Activated CD4-positive, alpha-beta T cell treated with anti-CD3 and anti-CD28 coated beads, Interleukin-2, amount 10 ng/mL, durations not matched to agents 7 days and 5 days (primary cell): ENCODE results near the gene NPAS3. TPM values are rescaled to one million over a fixed set of nuclear protein-coding genes. Genes with fewer than 3 reads are reported as not detected.

Experiments used
- CTCF ChIA-PET: fragments of 350-600 bp; sonication (Branson Sonifier 250); formaldehyde crosslinking; loops from one replicate; lab custom pipeline; 2021; ENCODE audit warnings: antibody characterized with exemption; lab: Charles Lee
- POLR2A ChIA-PET: fragments of 350-600 bp; sonication (Branson Sonifier 250); formaldehyde crosslinking; loops from one replicate; lab custom pipeline; 2021; ENCODE audit warnings: antibody characterized with exemption; lab: Charles Lee
- DNase-seq: peaks from one replicate; pipeline ENCODE4 v3.0.0-alpha.2; 2020
- H3K27ac Mint-ChIP-seq: one replicate; pipeline ENCODE4 v1.8.0; 2021; ENCODE audit warnings: mild to moderate bottlenecking, moderate library complexity, mixed read lengths
- H3K27me3 Mint-ChIP-seq: one replicate; pipeline ENCODE4 v1.8.0; 2021; ENCODE audit warnings: mixed read lengths
- H3K36me3 Mint-ChIP-seq: one replicate; pipeline ENCODE4 v1.8.0; 2021; ENCODE audit warnings: low read depth, mixed read lengths
- H3K4me1 Mint-ChIP-seq: one replicate; pipeline ENCODE4 v1.8.0; 2021; ENCODE audit warnings: mixed read lengths
- H3K4me3 Mint-ChIP-seq: one replicate; pipeline ENCODE4 v1.8.0; 2021; ENCODE audit warnings: mild to moderate bottlenecking, moderate library complexity, mixed read lengths
- H3K9me3 Mint-ChIP-seq: one replicate; pipeline ENCODE4 v1.8.0; 2021; ENCODE audit warnings: mixed read lengths
- total RNA-seq, 2 experiments: library from RNA; stranded (reverse); gene quantifications; one replicate each; pipeline ENCODE4 v1.2.3, GENCODE V29; 2021

NPAS3 gene
- total RNA-seq, 2 experiments from 2014 or later: not detected

DNA sequence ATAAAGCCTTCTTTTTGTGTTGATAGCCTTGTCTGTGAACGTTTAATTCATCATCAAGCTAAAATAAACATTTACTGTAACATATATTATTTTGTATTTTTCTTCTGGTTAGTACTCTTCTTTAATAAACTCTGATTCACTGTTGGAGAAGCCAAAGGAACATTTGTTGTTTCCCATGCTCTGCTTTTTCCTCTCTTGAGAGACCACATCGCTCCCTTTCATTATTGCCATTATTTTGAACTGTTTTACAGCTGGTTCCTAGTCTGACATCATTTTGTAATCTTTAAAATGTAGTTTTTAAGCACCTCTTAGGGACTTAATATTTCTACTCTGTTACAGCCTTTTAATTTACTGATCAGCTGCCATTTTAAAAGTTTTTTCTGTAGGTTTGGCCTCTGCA is 301.8 kb downstream of the NPAS3 start:
- Mint-ChIP-seq H3K4me1 (no peaks in the 10 kb centered on the region), H3K9me3 (no peaks in the 10 kb centered on the region), H3K27me3 (no peaks in the 10 kb centered on the region), H3K27ac (no peak overlapping the region), H3K36me3 (no peaks in the 10 kb centered on the region), H3K4me3 (no peak overlapping the region)
- ChIA-PET CTCF (no interaction called here), POLR2A (no interaction called here)
- DNase-seq: no peak

- Mint-ChIP-seq H3K4me1 (no peaks in the 10 kb centered on the region), H3K27ac (no peak overlapping the region), H3K36me3 (no peaks in the 10 kb centered on the region), H3K27me3 (no peaks in the 10 kb centered on the region), H3K9me3 (no peaks in the 10 kb centered on the region), H3K4me3 (no peak overlapping the region)
- ChIA-PET POLR2A (no interaction called here), CTCF (no interaction called here)
- DNase-seq: no peak
These were observed 302.7 kb downstream of the NPAS3 start for GRCh38 chr14:33241331-33241730.

DNA sequence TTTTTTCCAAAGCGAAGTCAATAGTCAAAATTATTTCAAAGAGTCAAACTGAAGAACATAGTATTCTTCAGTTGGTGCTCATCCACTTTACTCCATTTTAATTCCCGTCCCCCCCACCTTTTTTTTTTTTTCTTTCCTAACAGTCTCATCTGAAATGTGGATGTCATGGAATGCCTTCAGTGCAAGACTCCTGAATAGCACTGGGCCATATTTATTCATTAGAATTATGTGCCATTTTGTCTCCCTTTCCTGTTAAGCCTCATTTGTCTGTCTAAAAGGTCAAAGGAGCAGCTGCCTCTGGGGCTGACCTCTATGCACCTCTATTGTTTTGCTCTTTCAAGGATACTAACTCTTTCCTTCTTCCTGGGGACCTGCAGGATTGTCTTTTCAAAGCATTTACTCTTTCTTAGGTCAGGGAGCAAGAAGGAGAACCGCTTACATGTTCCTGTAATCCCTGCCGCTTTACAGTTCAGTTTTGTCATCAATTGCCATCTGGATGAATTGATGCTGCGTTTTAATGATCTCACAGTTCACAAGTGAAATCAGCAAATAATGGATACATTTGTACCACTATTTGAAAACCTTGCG is 310.6 kb downstream of the NPAS3 start:
- Mint-ChIP-seq H3K27me3 (no peaks in the 10 kb centered on the region), H3K27ac (no peak overlapping the region), H3K36me3 (no peaks in the 10 kb centered on the region), H3K9me3 (no peaks in the 10 kb centered on the region), H3K4me3 (no peak overlapping the region), H3K4me1 (no peaks in the 10 kb centered on the region)
- no peak for DNase-seq
- ChIA-PET CTCF (no interaction called here), POLR2A (no interaction called here)

DNA sequence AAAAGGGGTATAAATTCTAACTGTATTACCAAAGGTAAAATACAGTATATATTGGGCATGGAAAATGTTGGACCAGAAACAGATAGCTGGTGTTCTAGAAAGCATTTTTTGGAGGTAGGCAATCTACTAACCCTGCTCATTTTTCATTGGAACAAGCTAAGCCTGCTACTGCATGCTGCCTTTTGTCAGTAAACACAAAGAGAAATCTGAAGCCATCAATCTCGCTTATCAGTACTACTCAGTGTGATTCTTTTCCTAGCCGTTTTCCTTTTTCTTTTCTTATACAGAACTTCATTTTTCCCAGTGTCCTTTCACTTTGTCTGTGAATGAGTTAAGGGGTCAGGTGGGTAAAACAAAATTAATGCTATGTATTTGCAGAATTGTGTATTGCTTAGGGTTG is 312.3 kb downstream of the NPAS3 start:
- Mint-ChIP-seq H3K9me3 (no peaks in the 10 kb centered on the region), H3K36me3 (no peaks in the 10 kb centered on the region), H3K4me3 (no peak overlapping the region), H3K27me3 (no peaks in the 10 kb centered on the region), H3K27ac (no peak overlapping the region), H3K4me1 (no peaks in the 10 kb centered on the region)
- POLR2A ChIA-PET: no interaction called here
- CTCF ChIA-PET: no interaction called here
- no peak for DNase-seq

DNA sequence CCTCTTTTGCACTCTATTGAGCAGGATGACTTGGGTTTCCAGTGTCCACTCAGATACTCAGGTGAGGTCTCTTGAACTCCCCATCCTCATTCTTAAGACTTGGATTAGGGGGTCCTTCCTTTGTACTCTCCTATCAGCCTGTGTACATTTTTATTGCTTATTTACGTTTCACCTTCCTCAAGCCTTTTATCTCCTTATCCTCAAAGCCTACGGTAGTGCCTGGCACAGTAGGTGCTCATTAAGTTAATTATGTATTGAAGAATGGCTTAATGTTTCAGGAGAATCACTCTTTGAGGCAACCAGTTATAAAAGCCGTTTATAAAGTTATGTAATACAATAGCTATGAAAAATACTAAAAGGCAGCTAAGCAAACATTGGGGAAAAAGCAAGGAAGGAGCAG is 315.7 kb downstream of the NPAS3 start:
- Mint-ChIP-seq H3K9me3 (no peaks in the 10 kb centered on the region), H3K36me3 (no peaks in the 10 kb centered on the region)
- CTCF ChIA-PET: no interaction called here

DNA sequence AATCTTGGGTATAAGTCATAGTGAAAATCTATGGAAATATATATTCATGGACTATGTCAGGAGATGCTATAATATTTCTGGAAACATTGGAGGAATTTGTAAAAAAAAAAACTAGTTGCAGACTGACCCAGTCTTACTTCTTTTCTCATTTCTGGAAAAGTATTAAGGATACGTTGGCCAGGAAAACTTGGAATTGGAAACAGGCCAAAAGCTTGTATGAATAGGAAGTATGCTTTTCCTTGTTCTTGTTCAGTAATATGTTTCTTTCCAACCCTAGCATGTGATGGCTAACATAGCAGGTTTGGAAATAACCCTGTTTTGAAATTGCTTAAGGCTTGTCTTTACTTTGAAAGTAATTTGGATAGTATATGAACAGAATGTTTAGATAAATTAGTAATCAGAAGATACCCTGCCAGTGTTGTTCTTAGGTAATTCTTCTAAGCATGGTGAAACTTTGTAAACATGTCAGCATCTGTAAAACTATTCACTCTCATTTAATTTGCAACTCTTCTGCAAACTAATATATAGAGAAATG is 316.2 kb downstream of the NPAS3 start:
- ChIA-PET POLR2A (no interaction called here), CTCF (interaction anchor here (0.6 kb wide), 1 partner anchor 1139 kb away, joined by 3 read pairs; no protein-coding TSS in a partner anchor)
- DNase-seq: no peak
- H3K36me3 Mint-ChIP-seq: no peaks in the 10 kb centered on the region
- no peaks in the 10 kb centered on the region for H3K27me3 Mint-ChIP-seq
- H3K4me3 Mint-ChIP-seq: no peak overlapping the region
- H3K27ac Mint-ChIP-seq: no peak overlapping the region
- no peaks in the 10 kb centered on the region for H3K9me3 Mint-ChIP-seq
- no peaks in the 10 kb centered on the region for H3K4me1 Mint-ChIP-seq

More for the DNA sequence above, 315.7 kb downstream of the NPAS3 start:
- Mint-ChIP-seq H3K4me1 (no peaks in the 10 kb centered on the region), H3K27me3 (no peaks in the 10 kb centered on the region), H3K27ac (no peak overlapping the region), H3K4me3 (no peak overlapping the region)
- DNase-seq: no peak
- POLR2A ChIA-PET: no interaction called here

DNA sequence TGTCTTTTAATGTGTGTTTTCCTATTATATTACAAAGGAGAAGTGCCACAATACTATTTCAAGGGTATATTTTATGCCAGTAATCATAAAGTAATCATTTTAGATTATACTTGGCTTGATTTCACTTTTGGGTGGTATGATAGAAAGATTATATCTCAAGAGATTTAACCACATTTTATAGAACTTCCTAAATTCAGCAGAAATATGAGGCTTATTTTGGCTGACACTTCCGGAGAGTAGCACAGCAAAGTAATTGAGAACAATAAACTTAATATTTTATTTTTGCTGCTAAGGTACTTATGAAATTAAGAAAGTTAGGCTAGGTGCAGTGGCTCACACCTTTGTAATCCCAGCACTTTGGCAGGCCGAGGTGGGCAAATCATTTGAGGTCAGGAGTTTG is 319.1 kb downstream of the NPAS3 start:
- no peak overlapping the region for H3K27ac Mint-ChIP-seq
- no peak for DNase-seq
- no peaks in the 10 kb centered on the region for H3K4me1 Mint-ChIP-seq
- no peaks in the 10 kb centered on the region for H3K9me3 Mint-ChIP-seq
- POLR2A ChIA-PET: no interaction called here
- no peaks in the 10 kb centered on the region for H3K36me3 Mint-ChIP-seq
- H3K27me3 Mint-ChIP-seq: no peaks in the 10 kb centered on the region
- H3K4me3 Mint-ChIP-seq: no peak overlapping the region
- CTCF ChIA-PET: no interaction called here

- no peaks in the 10 kb centered on the region for H3K9me3 Mint-ChIP-seq
- no peaks in the 10 kb centered on the region for H3K4me1 Mint-ChIP-seq
- H3K4me3 Mint-ChIP-seq: no peak overlapping the region
- no peak for DNase-seq
- CTCF ChIA-PET: no interaction called here
- no peak overlapping the region for H3K27ac Mint-ChIP-seq
- H3K36me3 Mint-ChIP-seq: no peaks in the 10 kb centered on the region
- no peaks in the 10 kb centered on the region for H3K27me3 Mint-ChIP-seq
- POLR2A ChIA-PET: no interaction called here
These were observed 321.1 kb downstream of the NPAS3 start for GRCh38 chr14:33259764-33260163.

DNA sequence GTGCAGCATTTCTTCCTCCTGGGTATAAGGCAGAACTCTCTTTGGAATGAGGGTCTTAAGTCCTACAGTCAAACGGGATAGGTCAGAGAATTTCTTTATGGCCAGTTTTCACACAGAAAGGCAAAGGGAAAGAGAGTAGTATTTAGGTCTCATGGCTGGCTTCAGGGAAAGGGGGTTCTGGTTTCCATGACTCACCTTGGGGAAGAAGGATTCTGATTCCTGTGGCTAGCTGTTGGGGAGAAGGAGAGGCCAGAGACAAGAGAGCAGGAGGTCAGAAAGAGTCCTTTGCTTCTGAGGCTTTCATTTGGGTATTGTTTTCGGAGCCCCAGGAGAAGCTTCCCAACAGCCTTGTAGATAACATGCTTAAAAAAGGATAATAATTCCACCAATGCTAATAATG is 332.5 kb downstream of the NPAS3 start:
- H3K4me1 Mint-ChIP-seq: no peaks in the 10 kb centered on the region
- no peaks in the 10 kb centered on the region for H3K27me3 Mint-ChIP-seq
- ChIA-PET CTCF (interaction anchor here (1.8 kb wide), 1 partner anchor 28 kb away, joined by 5 read pairs; no protein-coding TSS in a partner anchor), POLR2A (no interaction called here)
- no peaks in the 10 kb centered on the region for H3K36me3 Mint-ChIP-seq
- no peaks in the 10 kb centered on the region for H3K9me3 Mint-ChIP-seq
- DNase-seq: no peak
- no peak overlapping the region for H3K27ac Mint-ChIP-seq
- no peak overlapping the region for H3K4me3 Mint-ChIP-seq

GRCh38 chr14:33271891-33272290 is 333.2 kb downstream of the NPAS3 start:
- H3K36me3 Mint-ChIP-seq: no peaks in the 10 kb centered on the region
- no peak for DNase-seq
- no peaks in the 10 kb centered on the region for H3K4me1 Mint-ChIP-seq
- no peak overlapping the region for H3K4me3 Mint-ChIP-seq
- POLR2A ChIA-PET: no interaction called here
- no peaks in the 10 kb centered on the region for H3K9me3 Mint-ChIP-seq
- H3K27ac Mint-ChIP-seq: no peak overlapping the region
- H3K27me3 Mint-ChIP-seq: no peaks in the 10 kb centered on the region
- CTCF ChIA-PET: interaction anchor here (1.8 kb wide), 1 partner anchor 28 kb away, joined by 5 read pairs; no protein-coding TSS in a partner anchor

GRCh38 chr14:33273978-33274377 is 335.3 kb downstream of the NPAS3 start:
- no peaks in the 10 kb centered on the region for H3K4me1 Mint-ChIP-seq
- no peaks in the 10 kb centered on the region for H3K27me3 Mint-ChIP-seq
- no peaks in the 10 kb centered on the region for H3K9me3 Mint-ChIP-seq
- CTCF ChIA-PET: no interaction called here
- H3K4me3 Mint-ChIP-seq: no peak overlapping the region
- POLR2A ChIA-PET: no interaction called here
- DNase-seq: no peak
- no peak overlapping the region for H3K27ac Mint-ChIP-seq
- no peaks in the 10 kb centered on the region for H3K36me3 Mint-ChIP-seq

DNA sequence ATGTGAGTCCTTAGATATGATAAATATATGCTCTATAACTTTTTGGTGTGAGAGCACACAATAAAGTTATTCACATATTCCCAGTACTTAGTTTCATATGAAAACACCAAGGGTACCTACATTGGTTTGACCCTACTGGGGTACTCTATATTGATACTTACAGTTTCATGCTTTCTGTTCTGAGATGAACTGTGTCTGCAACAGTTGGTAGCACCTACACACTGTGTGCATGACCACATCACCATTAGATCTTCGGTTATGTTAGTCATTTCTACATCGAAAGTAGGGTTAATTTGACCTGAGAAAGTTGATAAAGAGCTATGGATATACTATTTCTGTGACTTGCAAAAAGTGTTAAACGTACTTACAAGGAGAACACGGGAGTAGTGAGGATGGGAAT is 337.2 kb downstream of the NPAS3 start:
- H3K4me3 Mint-ChIP-seq: no peak overlapping the region
- no peak for DNase-seq
- no peaks in the 10 kb centered on the region for H3K4me1 Mint-ChIP-seq
- H3K36me3 Mint-ChIP-seq: no peaks in the 10 kb centered on the region
- ChIA-PET POLR2A (no interaction called here), CTCF (no interaction called here)
- H3K27ac Mint-ChIP-seq: no peak overlapping the region
- no peaks in the 10 kb centered on the region for H3K27me3 Mint-ChIP-seq
- H3K9me3 Mint-ChIP-seq: no peaks in the 10 kb centered on the region

DNA sequence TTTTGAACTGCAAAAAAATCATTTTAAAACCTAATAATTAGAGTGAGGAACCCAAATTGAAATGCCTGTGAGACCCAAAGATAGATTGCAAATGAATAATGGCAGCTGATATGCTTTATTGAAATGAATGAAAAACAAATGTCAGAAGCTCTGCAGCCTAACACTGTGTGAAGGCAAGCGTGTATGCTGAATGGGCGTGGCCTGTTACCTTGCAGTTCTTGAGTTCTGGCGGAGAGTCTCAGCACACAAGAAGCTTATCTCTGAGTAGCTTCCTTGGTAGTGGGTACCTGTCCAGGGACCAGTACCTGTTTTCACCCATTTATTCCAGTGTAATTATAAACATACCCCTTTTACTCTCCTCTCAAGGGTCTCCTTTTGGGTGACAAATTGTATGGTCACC is 341.2 kb downstream of the NPAS3 start:
- H3K4me1 Mint-ChIP-seq: no peaks in the 10 kb centered on the region
- no peaks in the 10 kb centered on the region for H3K9me3 Mint-ChIP-seq
- no peaks in the 10 kb centered on the region for H3K36me3 Mint-ChIP-seq
- no peak for DNase-seq
- no peak overlapping the region for H3K27ac Mint-ChIP-seq
- H3K4me3 Mint-ChIP-seq: no peak overlapping the region
- CTCF ChIA-PET: interaction anchor here (1.0 to 2.5 kb wide), 2 partner anchors 11 to 13 kb away, joined by 3 to 5 read pairs; no protein-coding TSS in a partner anchor
- no peaks in the 10 kb centered on the region for H3K27me3 Mint-ChIP-seq
- POLR2A ChIA-PET: no interaction called here

- no peaks in the 10 kb centered on the region for H3K36me3 Mint-ChIP-seq
- H3K4me1 Mint-ChIP-seq: no peaks in the 10 kb centered on the region
- no peak for DNase-seq
- ChIA-PET POLR2A (no interaction called here), CTCF (no interaction called here)
- no peaks in the 10 kb centered on the region for H3K9me3 Mint-ChIP-seq
- H3K27me3 Mint-ChIP-seq: no peaks in the 10 kb centered on the region
- H3K27ac Mint-ChIP-seq: no peak overlapping the region
- no peak overlapping the region for H3K4me3 Mint-ChIP-seq
These were observed 342.0 kb downstream of the NPAS3 start for GRCh38 chr14:33280646-33281045.
